Measurements from ENCODE around the gene NWD2.

GRCh38 chr4:37463033-37463856 is 218.7 kb downstream of the NWD2 start:
- TF ChIP-seq POLR2A (IDR thresholded peaks at IDR 0.05) = no peak
- no peak for TF ChIP-seq CTCF (IDR thresholded peaks at IDR 0.05)

Measured in adrenal gland (tissue), 5 donors.